ENCODE data around the gene TRIM17.

TRIM17 gene

DNA sequence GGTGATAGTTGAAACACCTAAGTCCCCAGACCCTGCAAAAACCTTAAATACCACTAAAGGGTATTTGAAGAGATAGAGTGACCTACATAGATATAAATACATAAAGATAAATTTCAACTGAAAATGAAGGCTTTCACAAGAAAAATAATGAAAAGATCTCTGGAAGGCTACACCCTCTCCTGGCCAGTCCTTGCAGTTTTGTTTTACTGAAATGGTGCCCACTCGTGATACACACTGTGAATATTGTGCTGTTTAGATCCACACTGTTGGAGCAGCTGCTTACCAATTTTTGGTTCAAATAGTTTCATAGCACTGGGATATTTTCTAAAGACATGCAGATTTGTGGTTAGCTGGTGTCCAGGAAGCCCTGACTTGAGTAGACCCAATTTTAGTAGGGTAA, 39.1 kb upstream of the TRIM17 start:
- H3K4me3 ChIP-seq (ENCODE audit: low read depth, low read length), result no peak overlapping the region
- TF ChIP-seq CTCF (IDR thresholded peaks at IDR 0.05; ENCODE audit: insufficient read depth, low read depth, low read length, missing control alignments), result no peak
- DNase-seq (ENCODE audit: low read depth), result no peak

DNA sequence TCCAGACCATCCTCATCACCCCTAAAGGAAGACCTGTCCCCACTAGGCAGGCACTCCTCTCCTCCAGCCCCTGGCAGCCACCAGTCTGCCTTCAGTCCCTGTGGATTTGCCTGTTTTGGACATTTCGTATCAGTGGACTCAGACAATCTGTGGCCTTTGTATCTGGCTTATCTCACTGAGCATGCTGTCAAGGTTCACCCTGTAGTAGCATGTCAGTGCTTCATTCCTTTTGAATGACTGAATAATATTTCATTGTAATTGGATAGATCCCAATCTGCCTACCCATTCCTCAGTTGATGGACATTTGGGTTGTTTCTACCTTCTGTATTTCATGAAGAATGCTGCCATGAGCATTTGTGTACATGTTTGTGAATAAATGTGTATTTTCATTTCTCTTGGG, 37.6 kb upstream of the TRIM17 start:
- DNase-seq (ENCODE audit: low read depth), result no peak
- no peak for TF ChIP-seq CTCF (IDR thresholded peaks at IDR 0.05; ENCODE audit: insufficient read depth, low read depth, low read length, missing control alignments)
- H3K4me3 ChIP-seq (ENCODE audit: low read depth, low read length), result no peak overlapping the region

DNA sequence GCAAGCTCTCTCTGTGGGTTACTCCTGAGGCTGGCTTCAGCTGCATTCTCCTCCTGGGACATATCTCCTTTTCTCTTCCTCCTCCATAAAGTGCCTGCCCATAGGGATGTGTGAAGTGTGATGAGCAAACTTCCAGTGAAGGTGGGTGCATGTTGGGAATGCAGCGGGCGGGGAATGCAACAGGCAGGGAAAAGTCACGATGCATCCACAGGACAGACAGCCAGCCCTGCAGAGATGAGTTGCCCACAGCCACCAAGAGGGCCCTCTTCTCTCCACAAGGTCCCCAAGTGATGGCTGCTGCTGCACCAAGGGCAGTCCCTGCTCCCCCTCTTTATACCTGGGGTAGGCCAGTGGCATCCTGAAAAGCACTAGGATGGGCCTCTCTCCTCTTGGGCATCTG, 37.0 kb upstream of the TRIM17 start:
- DNase-seq (ENCODE audit: low read depth), result no peak
- TF ChIP-seq CTCF (IDR thresholded peaks at IDR 0.05; ENCODE audit: insufficient read depth, low read depth, low read length, missing control alignments), result no peak
- no peak overlapping the region for H3K4me3 ChIP-seq (ENCODE audit: low read depth, low read length)

DNA sequence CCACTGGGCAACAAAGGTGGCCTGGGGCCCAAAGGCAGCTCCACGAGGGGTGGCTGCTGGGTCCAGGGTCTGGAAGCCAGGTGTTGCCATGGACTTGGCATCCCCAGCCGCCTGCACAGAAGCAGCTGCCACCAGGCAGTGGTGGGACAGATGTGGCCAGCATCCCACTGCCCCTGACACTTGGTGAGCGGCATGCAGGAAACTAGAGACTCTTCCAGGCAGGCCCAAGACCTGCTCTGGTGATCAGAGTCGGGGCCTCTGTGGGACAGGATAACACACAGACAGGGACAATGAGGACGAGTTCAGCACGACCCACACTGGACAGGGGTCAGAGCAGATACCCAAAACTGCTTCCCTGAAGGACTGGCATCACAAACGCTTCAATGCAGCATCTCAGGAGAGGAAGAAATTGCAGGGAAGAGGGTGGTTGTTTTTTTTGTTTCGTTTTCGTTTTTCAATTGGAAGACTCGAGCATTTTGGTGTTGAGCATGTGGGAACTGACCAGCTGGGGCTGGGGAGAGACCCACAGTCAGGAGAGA, 36.4 kb upstream of the TRIM17 start:
- H3K4me3 ChIP-seq (ENCODE audit: low read depth, low read length), result no peak overlapping the region
- TF ChIP-seq CTCF (IDR thresholded peaks at IDR 0.05; ENCODE audit: insufficient read depth, low read depth, low read length, missing control alignments), result no peak

GRCh38 chr1:228452194-228453021, 35.7 kb upstream of the TRIM17 start:
- no peak for TF ChIP-seq CTCF (IDR thresholded peaks at IDR 0.05; ENCODE audit: insufficient read depth, low read depth, low read length, missing control alignments)
- no peak for DNase-seq (ENCODE audit: low read depth)
- H3K4me3 ChIP-seq (ENCODE audit: low read depth, low read length), result no peak overlapping the region

More for the DNA sequence above, 36.4 kb upstream of the TRIM17 start:
- no peak for DNase-seq (ENCODE audit: low read depth)

DNA sequence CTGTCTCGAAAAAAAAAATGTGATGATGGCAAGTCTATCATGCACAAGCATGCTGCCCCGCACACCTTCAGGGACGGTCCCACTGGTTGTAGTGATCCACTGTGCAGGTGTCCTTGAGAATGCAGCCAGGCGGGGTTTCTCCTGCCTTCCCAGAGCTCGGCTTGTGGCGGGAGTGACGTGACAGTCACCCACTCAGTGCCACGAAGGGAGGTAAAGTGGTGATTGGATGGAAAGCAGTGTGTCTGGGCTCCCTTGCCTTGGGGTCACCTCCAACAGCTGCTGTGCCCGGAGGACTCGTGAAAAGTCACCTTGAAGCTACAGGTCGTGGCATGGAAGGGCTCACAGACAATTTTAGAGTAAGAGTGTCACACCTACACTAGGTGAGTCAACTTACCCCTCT, 33.5 kb upstream of the TRIM17 start:
- no peak overlapping the region for H3K4me3 ChIP-seq (ENCODE audit: low read depth, low read length)
- TF ChIP-seq CTCF (IDR thresholded peaks at IDR 0.05; ENCODE audit: insufficient read depth, low read depth, low read length, missing control alignments), result no peak
- DNase-seq (ENCODE audit: low read depth), result no peak
